Midbrain (tissue), 1 donor: ENCODE data around the gene ORMDL1.

Experiments
- DNase-seq: peaks from one replicate; lab custom pipeline; 2025; lab: John Stamatoyannopoulos, UW

Gene ORMDL1, protein sequence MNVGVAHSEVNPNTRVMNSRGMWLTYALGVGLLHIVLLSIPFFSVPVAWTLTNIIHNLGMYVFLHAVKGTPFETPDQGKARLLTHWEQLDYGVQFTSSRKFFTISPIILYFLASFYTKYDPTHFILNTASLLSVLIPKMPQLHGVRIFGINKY

DNA sequence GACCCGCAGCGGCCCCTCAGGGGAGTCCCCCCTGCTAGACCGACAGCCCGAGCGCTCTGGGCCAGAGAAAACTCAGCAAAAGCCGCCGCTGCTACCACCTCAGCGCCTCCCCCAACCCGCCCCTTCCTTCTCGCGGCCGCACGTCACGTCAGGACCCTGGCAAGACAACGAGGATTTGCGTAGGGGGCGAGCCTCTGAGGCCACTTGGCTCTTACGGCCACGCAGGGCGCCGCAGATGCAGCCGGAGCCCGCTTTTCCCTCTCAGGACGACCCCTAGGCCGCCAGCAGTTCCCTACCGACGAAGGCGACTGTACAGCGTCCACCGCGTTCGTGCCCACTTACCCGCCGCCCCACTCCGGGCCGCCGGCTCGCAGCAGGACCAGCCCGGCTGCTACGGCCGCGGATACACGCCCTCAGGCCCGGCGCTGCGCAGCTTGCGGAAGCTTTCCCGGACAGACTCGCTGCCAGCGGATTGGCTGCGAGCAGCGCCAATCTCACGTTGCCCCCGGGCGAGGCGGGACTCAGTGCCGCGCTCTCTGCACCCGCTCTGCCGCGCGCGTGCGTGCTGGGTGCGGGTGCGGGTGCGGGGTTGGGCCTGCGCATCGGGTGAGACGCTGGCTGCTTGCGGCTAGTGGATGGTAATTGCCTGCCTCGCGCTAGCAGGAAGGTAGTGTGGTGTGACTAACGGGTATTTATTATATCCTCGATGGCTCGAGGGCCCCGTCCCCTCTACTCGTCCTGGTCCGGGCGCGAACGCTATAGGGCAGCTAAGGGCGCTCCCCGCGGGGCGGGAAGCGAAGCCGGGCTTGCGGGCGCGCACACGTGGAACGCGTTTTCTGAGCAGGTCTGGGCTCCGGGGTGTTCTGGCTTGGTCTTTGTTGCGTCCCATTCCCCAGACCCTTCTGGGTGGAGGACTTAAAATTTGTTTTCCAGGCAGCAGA, at the start of gene ORMDL1, which contains the start of gene PMS1:
Gene ORMDL1, minus strand, starts transcription at position 413 of the 941 bp plus-strand sequence. CDS start 1,744 bp downstream, outside the sequence.
Gene PMS1, plus strand, starts transcription at position 524 of the 941 bp plus-strand sequence. CDS start 7,360 bp downstream, outside the sequence.
- peak; percentile 98 for DNase-seq

DNA sequence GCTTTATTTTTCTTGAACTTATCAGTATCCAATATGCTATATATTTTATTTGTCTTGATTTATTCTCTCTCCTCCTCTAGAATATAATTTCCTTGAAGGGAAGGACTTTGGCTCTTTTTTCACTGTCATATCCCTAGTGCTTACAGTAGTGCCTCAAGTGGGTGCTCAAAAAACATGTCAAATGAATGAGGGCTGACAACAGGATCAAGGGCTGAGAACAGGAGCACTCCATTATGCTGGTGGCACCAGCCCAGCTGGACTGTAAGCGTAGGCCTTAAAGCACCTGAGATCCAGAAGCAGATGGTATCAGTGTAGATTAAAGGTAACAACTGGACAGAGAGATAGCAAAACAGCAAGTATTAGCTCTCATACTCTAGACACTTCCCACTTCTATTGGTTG, 46.4 kb upstream of the ORMDL1 start:
- DNase-seq: no peak

DNA sequence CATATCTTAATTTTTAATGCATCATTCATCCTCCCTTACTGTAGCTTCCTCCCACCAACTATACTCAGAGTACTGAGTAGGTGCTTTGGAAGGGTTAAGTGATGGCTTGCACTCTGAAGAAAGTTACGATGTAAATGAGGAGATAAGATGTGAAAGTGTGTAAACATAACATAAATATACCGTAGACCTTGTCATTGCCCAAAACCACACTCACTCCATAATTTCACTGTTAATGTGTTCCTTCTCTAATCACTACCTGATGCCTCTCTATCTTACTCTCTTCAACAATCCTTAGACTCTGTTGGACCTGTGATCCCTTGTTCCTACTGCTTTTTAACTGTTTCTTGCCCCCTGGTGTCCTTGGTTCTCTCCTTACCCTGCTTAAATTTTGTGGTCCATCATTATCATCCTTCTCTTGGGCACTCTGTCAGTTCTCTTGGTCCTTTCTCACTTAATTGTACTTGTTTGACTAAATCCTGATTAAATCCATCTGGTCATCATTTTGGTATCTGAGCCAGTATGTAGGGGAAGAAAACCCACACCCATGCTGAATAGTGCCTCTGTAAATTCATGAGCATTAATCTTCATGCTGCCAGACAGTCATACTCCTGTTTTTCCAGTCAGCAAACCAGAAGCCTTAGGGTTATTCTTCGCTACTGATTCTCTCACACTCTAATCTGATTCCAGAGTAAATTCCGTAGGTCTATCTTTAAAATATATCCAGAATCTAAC, 45.1 kb upstream of the ORMDL1 start:
- no peak for DNase-seq

DNA sequence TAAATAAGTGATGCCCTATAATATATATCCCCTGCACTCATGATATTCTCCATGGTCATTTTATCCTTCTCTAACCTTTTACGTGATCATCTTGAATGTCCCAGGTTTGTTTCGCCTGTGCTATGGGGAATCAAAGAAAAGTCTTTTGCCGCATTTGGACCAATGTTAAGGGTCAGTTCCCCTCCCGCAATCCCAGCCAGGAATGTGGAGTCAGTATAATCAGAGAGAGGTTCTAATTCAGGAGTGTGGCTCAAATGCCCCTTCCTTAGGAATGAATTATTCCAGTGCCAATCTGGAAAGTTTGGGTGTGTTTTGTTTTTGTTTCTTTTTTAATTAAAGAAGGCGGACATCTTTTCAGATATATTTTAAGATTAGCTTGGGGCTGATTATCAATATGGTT, 41.9 kb upstream of the ORMDL1 start:
- DNase-seq: no peak

DNA sequence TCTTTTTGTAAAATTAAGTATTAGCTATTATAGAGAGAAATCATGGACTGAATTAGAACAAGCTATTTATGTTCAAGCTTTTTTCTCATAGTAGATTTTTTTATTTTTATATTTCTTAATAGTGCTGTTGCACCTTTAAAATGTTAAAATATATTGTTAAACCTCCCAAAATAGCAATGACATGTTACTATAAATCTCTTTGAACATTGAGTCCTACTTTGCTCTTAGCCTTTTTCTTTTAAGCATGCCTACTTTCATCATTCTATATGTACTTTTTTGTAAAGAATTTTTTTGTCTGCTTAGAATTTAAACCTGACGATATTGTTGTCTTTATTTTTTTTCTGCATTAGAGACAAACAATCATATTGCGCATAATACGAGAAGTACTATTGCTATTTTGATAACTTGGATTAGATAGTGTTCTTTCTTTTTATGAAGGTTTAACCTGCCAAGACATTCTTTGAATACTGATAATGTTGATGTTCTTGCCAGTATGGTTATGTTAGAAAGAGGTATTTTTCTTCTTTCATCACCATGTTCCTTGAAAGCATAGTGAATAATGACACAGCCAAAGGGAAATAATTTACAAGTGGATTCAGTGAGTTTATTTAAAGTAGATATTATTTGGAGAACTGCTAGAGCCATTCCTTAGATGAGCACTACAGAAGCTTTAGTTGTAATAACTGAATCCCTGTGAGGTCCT, 40.7 kb upstream of the ORMDL1 start:
- DNase-seq: no peak

DNA sequence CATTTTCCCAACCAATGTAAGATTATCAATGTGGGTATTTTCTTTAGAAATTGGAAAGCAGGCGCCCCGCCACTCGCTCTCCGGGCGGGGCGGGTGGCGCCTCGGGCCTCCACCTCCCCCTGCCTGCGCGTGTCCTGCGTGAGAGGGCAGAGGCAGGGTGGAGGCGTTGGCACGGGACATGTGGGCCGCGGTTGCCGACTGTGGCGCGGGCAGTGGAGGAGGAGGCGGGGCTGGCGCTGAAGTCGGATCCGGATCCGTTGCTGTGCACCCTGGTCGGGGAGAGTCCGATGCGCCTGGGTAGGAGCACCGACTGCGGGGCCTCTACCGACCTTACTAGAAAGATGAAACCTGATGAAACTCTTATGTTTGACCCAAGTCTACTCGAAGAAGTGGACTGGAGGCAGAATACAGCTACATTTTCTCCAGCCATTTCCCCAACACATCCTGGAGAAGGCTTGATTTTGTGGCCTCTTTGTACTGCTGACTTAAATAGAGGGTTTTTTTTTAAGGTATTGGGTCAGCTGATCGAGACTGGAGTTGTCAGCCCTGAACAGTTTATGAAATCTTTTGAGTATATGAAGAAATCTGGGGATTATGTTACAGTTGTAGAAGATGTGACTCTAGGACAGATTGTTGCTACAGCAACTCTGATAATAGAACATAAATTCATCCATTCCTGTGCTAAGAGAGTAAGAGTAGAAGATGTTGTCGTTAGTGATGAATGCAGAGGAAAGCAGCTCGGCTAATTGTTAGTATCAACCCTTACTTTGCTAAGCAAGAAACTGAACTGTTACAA, 38.0 kb upstream of the ORMDL1 start:
- no peak for DNase-seq

DNA sequence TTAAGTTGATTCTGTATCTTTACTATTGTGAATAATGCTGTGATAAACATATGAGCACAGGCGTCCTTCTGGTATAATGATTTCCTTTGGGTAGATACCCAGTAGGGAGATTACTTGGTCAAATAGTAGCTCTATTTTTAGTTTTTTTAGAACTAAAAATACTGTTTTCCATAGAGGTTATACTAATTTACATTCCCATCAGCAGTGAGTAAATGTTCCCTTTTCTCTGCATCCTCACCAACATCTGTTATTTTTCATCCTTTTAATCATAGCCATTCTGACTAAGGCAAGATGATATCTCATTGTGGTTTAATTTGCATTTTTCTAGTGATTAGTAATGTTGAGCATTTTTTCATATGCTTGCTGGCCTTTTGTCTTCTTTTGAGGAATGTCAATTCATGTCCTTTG, 35.2 kb upstream of the ORMDL1 start:
- no peak for DNase-seq

DNA sequence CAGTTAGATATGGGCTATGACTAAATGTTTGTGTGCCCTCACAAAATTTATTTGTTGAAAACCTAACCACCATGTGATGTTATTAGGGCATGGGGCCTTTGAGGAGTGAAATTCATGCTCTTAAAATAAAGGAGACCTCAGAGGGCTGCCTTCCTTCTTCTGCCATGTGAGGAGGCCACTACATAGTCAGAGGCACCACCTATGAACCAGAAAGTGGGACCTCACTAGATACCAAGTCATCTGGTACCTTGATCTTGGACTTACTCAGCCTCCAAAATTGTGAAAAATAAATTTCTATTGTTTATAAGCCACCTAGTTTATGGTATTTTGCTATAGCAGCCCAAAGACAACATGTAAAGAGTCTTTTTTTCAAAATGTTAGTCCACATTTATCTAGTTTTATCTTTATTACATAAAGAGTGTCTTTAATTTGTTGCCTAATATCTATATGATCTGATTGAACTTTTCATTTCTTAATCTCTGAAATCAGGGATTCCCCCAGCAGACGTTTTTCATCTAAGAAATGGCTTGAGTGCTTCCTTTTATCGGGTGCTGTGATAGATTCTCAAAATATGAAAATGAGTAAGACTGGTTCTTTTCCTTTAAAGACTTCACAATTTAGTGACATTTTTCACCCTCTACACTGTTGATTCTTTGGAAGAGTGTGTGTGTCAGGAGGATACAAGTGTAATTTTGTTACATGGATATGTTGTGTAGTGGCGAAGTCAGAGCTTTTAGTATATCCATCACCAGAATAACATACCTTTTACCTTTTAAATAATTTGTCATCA, 34.3 kb upstream of the ORMDL1 start:
- no peak for DNase-seq

DNA sequence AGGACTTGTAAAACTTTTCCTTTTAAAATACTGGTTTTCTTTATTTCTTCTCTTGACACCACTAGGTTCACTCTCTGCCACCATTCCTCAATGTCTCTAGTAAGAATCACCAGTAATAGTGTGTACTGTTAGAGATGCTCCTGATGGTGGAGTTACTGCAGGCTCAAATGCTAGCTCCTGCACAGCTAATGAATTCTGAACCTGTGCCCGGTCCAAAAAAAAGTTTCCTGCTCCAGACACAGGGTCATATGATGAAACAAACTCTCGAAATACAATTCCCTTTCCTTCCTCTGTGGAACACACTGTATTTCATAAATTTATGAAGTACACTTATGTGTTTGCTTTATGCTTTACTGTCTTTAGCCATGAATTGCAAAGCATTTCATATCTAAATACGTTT, 19.3 kb upstream of the ORMDL1 start:
- no peak for DNase-seq

DNA sequence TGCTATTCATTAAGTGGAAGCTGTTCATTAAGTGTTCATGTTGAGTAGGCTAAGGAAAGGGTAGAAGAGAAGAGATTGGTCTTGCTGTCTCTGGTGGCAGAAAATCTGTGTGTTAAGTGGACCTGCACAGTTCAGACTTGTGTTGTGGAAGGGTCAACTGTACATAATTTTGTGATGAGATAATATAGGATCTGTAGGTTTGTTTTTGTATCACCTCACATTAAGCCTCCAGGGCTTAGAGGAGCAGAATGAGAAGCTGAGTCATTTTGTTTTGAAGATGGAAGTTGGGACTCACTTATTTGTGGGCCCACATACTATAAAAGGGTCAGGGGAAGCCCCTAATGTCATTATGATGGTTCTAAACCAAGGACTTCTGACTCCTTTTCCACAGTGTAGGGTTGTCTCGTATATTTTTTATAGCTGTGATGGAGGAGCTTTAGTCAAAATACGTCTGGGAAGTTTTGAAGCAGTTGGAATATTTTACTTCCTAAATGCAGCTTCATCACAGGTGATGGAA, 18.3 kb upstream of the ORMDL1 start:
- DNase-seq: no peak

DNA sequence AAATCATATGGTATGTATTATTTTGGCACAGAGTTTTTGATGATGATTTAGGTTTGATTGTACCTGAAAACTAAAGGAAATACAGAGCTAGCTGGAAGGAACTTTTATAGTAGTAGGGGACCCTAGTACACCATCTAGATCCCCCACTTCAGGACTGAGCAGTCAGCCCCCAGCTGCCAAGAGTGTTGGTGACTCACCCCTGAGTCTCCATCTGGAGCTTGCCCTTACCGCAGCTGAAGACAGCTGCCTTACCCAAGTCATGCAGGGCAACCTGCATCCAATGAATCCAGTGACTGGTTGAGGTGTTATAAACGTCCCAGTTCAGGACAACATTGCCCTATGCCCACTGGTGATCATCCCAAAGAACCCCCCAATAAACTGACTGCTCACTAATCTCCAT, 15.4 kb upstream of the ORMDL1 start:
- no peak for DNase-seq

DNA sequence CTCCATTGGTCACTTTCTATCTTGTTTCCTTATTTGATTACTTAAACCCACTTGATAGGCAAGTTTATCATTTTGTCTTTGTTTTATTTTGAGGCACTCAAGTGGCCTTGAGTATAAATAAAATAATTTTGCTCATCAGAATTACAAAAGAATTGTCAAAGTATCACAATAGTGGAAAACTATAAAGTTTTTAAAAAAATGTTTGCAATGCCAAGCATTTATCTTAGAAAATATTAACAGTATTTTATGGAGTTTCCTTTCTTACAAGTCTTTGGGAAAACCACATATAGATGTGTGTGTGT, 14.8 kb upstream of the ORMDL1 start:
- DNase-seq: no peak

DNA sequence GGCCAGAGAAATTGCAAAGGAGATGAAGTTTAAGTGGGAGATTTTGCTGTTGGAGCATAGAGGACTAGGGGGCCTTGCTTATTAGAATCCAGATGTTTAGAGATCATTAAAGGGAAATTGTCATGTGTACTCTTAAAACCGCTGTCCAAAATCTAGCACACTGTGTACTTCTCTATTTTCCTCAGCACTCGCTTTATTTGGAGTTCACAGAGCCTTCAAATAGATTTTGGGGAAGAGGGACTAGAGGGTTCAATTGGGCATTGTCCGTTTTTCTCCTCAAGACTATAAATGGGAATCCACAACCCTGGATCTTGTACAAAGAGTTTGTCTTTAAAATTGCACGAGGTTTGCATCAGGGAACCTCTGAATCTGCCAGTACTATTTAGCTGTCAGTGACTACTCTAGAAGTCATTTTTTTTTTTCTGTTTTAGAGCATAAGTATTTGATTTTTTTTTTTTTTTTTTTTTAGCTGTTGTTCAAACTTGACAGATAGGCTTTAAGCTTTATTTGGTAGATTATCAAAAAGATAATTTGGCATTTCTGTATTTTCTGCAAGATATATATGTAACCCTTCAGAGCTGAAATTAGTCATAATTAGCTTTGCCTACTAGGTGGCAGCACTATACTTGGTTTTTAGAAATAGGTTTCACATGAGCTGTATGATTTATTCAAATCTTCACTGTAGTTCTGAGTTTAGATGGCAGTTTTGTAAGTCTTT, 14.3 kb upstream of the ORMDL1 start:
- peak; percentile 44 for DNase-seq

DNA sequence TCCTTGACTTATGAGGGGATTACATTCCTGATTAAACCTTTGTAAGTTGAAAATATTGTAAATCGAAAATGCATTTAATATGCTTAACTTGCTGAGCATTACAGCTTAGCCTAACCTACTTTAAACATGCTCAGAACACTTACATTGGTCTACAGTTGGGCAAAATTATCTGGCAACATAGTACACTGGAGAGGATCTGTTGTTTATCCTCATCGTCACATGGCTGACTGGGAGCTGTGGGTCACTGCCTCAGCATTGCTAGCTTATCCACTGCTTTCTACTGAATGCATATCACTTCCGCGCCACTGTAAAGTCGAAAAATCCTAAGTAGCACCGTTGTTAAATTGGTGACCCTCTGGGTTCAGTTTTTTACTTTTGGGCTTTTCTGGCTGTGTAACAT, 13.8 kb upstream of the ORMDL1 start:
- DNase-seq: peak; percentile 42

DNA sequence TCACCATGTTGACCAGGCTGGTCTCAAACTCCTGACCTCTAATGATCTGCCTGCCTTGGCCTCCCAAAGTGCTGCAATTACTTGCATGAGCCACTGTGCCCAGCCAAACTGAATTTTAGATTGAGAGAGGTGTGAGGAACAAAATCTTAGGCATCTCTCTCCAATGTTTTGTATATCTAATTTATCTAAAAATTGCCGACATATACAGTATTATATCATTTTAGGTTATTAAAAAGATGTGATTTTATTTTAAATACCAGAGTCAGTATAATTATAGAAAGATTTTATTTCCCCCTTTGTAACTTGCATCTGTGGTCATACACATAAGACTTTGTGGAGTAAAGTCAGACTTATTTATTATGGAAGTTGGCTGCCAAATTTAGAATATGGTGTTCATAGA, 10.2 kb upstream of the ORMDL1 start:
- no peak for DNase-seq

DNA sequence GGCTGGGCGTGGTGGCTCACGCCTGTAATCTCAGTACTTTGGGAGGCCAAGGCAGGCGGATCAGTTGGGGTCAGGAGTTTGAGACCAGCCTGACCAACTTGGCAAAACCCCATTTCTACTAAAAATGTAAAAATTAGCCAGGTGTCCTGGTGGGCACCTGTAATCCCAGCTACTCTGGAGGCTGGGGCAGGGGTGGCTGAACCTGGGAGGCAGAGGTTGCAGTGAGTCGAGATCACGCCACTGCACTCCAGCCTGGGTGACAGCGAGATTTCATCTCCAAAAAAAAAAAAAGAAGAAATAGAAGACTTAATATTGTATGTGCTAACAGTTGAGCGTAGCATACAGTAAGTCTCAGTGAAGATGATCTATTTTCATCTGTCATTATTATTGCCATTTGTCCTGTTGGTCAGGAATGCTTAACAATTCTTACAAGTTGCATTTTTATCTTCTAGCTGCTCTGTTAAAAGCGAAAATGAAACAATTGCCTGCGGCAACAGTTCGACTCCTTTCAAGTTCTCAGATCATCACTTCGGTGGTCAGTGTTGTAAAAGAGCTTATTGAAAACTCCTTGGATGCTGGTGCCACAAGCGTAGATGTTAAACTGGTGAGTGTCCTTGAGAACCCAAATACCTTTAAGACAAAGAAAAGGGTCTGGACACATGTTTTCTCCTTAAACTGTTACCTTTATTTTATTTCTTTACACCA, 7.4 kb upstream of the ORMDL1 start:
- DNase-seq: no peak

DNA sequence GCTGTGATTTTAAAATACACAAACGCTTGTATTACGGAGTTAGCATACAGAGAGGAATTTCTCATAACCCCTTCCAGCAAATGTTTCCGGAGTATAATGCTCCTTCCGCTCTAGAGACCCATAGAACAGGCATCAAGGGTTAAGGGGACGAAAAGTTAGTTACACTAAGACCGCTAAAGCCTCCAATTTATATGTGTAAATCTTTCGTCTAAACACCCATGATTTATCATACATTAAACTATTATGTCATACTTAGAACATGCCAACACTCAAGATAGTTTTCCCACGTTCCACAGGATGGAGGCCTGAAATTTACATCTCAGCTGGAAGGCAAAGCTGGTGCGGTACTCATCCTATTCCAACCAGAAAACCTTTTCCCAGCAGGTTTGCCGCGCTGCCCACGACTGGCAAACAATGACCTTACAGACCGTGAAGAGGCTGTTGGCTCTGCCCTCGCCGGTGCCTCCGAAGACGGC, 650 bp downstream of the ORMDL1 start:
- DNase-seq: peak; percentile 40

DNA sequence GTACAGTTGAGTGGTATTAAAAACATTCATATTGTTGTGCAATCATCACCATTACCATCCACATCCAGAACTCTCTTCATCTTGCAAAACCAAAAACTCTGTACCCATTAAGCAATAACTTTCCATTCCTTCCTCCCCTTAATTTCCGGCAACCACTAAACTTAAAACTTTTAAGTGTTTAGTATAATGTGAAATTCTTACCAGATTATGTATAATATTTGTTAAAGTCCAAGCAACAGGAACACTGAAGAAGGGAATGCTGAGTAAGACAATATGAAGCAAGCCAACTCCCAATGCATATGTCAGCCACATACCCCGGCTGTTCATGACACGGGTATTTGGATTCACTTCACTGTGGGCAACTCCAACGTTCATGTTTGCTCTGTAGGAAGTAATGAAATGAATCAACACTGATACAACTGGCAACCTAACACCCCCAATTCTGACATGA, 1.9 kb downstream of the ORMDL1 start:
- DNase-seq: no peak

DNA sequence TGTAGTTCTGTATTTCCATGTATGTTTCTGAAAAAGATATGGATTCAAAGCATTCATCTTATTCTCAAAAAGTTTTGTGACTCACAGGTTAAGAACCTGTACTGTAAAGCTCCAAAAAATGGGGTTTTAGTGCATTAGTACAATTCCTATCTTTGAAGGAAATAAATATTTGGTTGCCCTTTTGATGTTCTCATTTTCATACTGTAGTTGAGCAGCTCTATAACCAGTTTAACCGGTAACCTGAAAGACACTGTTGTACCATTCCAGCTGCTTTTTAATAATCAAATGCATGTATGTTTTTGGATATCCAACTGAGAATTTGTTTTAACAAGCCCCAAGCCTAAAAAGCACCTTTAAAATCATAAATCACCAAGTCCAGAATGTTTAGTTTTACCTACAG, 11.9 kb downstream of the ORMDL1 start:
- DNase-seq: no peak
